Caco-2 (cell line): ENCODE measurements around the gene CLDN22. TPM values are rescaled to one million over a fixed set of nuclear protein-coding genes. Genes with fewer than 3 reads are reported as not detected.

ENCODE experiments used
- BruUV-seq: library from RNA; stranded (reverse); fragments of 400-500 nt; replicated peaks from 2 replicates; lab custom pipeline; 2021; lab: Mats Ljungman, UMichigan
- CTCF ChIA-PET: fragments of 300-600 bp; sonication (Branson Sonifier 250); formaldehyde crosslinking; loops from one replicate; lab custom pipeline; 2022; ENCODE audit warnings: antibody characterized with exemption; lab: Charles Lee
- POLR2A ChIA-PET: fragments of 300-600 bp; sonication (Branson Sonifier 250); formaldehyde crosslinking; loops from one replicate; lab custom pipeline; 2022; ENCODE audit warnings: antibody characterized with exemption; lab: Charles Lee
- DNase-seq, 2 experiments: peaks; one replicate each; pipeline versions ENCODE4 v3.0.0 to v3.0.0-alpha.2; 2020 to 2022
- H3K27me3 ChIP-seq: replicated peaks from 2 replicates; pipeline ENCODE4 v1.6.0; 2011; ENCODE audit warnings: low read length; ENCODE audit not compliant: control insufficient read depth, insufficient read depth
- H3K36me3 ChIP-seq: 2 replicates; pipeline ENCODE4 v1.5.1; 2011; ENCODE audit warnings: low read length; ENCODE audit not compliant: control insufficient read depth, insufficient read depth
- H3K4me1 ChIP-seq: fragments of 250-450 bp; sonication (Bioruptor Pico); 2 replicates; pipeline ENCODE4 v1.5.1; 2020; ENCODE audit warnings: mild to moderate bottlenecking
- H3K4me3 ChIP-seq: 2 replicates; pipeline ENCODE4 v1.5.1; 2011; ENCODE audit warnings: low read depth, mild to moderate bottlenecking, control low read depth, low read length
- H3K9me3 ChIP-seq: fragments of 250-450 bp; sonication (Bioruptor Pico); 2 replicates; pipeline ENCODE4 v1.5.1; 2020; ENCODE audit warnings: mild to moderate bottlenecking, moderate library complexity
- H3K27ac Mint-ChIP-seq: one replicate; pipeline ENCODE4 v1.8.0; 2022; ENCODE audit warnings: mixed read lengths; ENCODE audit not compliant: unreplicated experiment
- H3K27me3 Mint-ChIP-seq: one replicate; pipeline ENCODE4 v1.8.0; 2022; ENCODE audit warnings: mixed read lengths; ENCODE audit not compliant: insufficient read depth, unreplicated experiment
- H3K36me3 Mint-ChIP-seq: one replicate; pipeline ENCODE4 v1.8.0; 2022; ENCODE audit warnings: mild to moderate bottlenecking, mixed read lengths; ENCODE audit not compliant: insufficient read depth, unreplicated experiment
- H3K4me1 Mint-ChIP-seq: one replicate; pipeline ENCODE4 v1.8.0; 2022; ENCODE audit warnings: low read depth, mixed read lengths; ENCODE audit not compliant: unreplicated experiment
- H3K4me3 Mint-ChIP-seq: one replicate; pipeline ENCODE4 v1.8.0; 2022; ENCODE audit warnings: mild to moderate bottlenecking, moderate library complexity, mixed read lengths; ENCODE audit not compliant: unreplicated experiment
- H3K9me3 Mint-ChIP-seq: one replicate; pipeline ENCODE4 v1.8.0; 2022; ENCODE audit warnings: mixed read lengths; ENCODE audit not compliant: unreplicated experiment
- intact Hi-C: fragments of 100-400 bp; cut with micrococcal nuclease; formaldehyde crosslinking; loops from one replicate; pipeline ENCODE4 v1.10.0; 2022; ENCODE audit not compliant: unreplicated experiment
- total RNA-seq: library from RNA; stranded (reverse); gene quantifications from 2 replicates; pipeline ENCODE4 v1.2.3, GENCODE V29; 2022
- TF ChIP-seq, protein P1 (sequence below), 2 experiments: fragments of 200-600 bp in 1 of 2; IDR thresholded peaks; 1 replicate in 1 of 2; 2 replicates in 1 of 2; pipeline versions ENCODE4 v1.5.1 to v1.8.0; 2011 to 2022; ENCODE audit warnings: antibody characterized with exemption in 1 of 2, control low read depth in 1 of 2, inconsistent platforms in 1 of 2, low read depth in 1 of 2, low read length in 1 of 2, mild to moderate bottlenecking in 1 of 2, moderate library complexity in 1 of 2; ENCODE audit not compliant: insufficient read depth in 1 of 2, severe bottlenecking in 1 of 2, unreplicated experiment in 1 of 2

The CLDN22 gene
- total RNA-seq, 1 experiment from 2014 or later: not detected

DNA sequence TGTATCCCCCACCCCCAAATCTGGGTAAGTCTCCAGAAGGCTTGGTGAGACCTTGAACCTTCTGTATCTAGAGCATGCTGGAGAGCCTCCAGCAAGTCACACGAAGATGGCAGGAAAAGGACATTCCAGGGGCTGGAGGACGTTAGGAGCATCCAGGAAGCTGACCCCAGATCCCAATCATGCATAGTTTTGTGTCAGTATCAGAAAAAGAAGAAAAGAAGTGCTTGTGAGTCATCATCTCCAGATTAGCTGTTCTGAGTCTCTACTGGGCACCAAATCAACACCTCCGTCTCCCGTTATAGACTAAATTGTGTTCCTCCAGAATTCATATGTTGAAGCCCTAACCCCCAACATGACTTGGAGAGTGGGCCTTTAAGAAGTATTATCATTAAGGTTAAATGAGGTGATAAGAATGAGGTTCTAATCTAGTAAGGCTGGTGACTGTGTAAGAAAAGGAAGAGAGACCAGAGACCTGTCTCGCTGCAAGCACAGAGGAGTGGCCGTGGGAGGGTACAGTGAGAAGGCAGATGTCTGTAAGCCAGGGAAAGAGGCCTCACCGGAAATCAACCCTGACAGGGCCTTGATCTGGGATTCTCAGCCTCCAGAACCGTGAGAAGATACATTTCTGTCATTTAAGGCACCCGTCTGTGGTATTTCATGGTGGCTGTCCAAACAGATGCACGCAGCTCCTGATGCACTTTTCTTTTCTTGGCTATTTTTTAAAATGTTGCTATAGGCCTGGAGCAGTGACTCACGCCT is 40.3 kb upstream of the CLDN22 start:
- H3K36me3 Mint-ChIP-seq: no peaks in the 10 kb centered on the region

DNA sequence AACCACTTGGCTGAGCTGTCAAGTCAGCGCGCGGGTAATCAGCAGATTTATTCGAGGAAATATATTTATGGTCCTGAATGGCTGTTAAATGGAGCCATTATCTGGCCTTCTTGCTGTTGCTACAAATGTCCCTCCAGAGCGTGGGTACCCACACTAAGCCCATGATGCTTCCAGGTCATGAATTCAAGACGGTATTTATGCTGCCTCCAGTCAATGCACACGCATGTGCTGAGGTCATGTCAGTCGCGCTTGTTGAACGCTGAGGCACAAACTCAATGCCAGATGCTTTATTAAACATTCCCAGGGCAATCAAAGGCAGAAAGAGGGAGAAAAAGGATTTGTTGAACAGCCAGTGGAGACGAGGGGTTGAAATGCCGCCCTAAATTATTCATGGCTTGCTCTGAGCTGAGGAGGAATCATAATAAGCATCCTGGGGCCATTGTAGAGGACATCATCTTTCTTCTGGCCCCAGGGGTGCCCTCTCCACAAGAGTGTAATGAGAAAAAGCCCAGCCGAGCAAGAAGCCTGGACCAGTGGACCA is 38.2 kb upstream of the CLDN22 start:
- H3K4me1 ChIP-seq: peaks cover 14% of the 10 kb centered on the region
- no TSS peak for BruUV-seq
- H3K36me3 ChIP-seq: no peaks in the 10 kb centered on the region
- Mint-ChIP-seq H3K27ac (no peak overlapping the region), H3K4me3 (no peak overlapping the region), H3K27me3 (no peaks in the 10 kb centered on the region), H3K36me3 (no peaks in the 10 kb centered on the region), H3K4me1 (no peaks in the 10 kb centered on the region), H3K9me3 (no peaks in the 10 kb centered on the region)
- TF ChIP-seq, protein P1, sequence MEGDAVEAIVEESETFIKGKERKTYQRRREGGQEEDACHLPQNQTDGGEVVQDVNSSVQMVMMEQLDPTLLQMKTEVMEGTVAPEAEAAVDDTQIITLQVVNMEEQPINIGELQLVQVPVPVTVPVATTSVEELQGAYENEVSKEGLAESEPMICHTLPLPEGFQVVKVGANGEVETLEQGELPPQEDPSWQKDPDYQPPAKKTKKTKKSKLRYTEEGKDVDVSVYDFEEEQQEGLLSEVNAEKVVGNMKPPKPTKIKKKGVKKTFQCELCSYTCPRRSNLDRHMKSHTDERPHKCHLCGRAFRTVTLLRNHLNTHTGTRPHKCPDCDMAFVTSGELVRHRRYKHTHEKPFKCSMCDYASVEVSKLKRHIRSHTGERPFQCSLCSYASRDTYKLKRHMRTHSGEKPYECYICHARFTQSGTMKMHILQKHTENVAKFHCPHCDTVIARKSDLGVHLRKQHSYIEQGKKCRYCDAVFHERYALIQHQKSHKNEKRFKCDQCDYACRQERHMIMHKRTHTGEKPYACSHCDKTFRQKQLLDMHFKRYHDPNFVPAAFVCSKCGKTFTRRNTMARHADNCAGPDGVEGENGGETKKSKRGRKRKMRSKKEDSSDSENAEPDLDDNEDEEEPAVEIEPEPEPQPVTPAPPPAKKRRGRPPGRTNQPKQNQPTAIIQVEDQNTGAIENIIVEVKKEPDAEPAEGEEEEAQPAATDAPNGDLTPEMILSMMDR (IDR thresholded peaks at IDR 0.05; ENCODE audit: insufficient read depth in 1 of 2, low read depth in 1 of 2, low read length in 1 of 2, severe bottlenecking in 1 of 2, unreplicated experiment in 1 of 2): no peak
- no peak overlapping the region for H3K4me3 ChIP-seq
- intact Hi-C loops: no loop called here
- no peaks in the 10 kb centered on the region for H3K27me3 ChIP-seq
- no peak for DNase-seq
- ChIA-PET CTCF (interaction anchor here (0.7 kb wide), 1 partner anchor 49 kb away, joined by 3 read pairs; no protein-coding TSS in a partner anchor), POLR2A (no interaction called here)
- H3K9me3 ChIP-seq: no peaks in the 10 kb centered on the region; the same call in 1 of the 2 replicates

More for the DNA sequence above, 40.3 kb upstream of the CLDN22 start:
- no peaks in the 10 kb centered on the region for H3K36me3 ChIP-seq
- ChIA-PET POLR2A (no interaction called here), CTCF (interaction anchor here (0.7 kb wide), 1 partner anchor 247 kb away, joined by 3 read pairs; no protein-coding TSS in a partner anchor)
- H3K4me3 ChIP-seq: no peak overlapping the region
- DNase-seq: no peak
- H3K27me3 Mint-ChIP-seq: no peaks in the 10 kb centered on the region
- TF ChIP-seq, protein P1 (IDR thresholded peaks at IDR 0.05; ENCODE audit: insufficient read depth in 1 of 2, low read depth in 1 of 2, low read length in 1 of 2, severe bottlenecking in 1 of 2, unreplicated experiment in 1 of 2): no peak
- no peak overlapping the region for H3K27ac Mint-ChIP-seq
- no peaks in the 10 kb centered on the region for H3K27me3 ChIP-seq
- no TSS peak for BruUV-seq
- H3K4me3 Mint-ChIP-seq: no peak overlapping the region
- intact Hi-C loops: loop anchor here (5.0 kb wide), 1 partner anchor 47 kb away; no protein-coding TSS in a partner anchor
- H3K9me3 ChIP-seq: no peaks in the 10 kb centered on the region; the same call in 1 of the 2 replicates
- H3K4me1 ChIP-seq: peaks cover 4% of the 10 kb centered on the region; the same call in 1 of the 2 replicates
- H3K9me3 Mint-ChIP-seq: no peaks in the 10 kb centered on the region
- H3K4me1 Mint-ChIP-seq: no peaks in the 10 kb centered on the region

DNA sequence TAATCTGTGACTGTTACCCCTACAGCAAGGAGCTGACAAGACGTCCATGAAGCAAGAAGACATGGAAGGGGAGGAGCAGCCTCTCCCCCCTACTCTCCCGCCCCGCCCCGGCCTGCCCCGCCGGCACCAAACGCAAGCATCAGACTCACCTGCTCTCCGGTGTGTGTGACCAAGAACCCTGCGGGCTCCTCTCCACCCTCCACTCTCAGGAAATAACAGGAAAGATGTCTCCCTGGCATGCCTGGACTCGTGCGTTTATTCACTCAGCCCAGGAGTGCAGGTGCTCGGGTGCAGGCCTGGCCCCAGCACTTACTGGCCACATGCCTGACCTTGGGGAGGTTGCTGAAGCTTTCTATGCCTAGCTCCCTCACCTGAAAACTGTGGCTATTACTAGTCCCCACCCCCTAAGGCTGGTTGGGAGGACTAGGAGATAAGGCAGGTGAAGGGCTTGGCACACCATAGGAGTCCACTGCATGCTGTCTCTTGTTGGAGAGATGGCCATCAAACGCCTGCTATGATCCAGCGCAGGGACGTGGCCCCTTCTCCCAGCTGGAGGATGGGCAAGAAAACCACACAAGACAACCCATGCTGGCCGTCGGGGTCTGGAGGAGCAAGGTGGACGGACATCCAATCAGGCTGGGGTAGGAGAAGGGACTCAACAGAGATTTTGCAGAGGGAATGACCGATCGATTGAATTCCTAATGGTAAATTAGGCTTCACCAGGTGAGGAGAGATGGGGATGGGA is 37.0 kb upstream of the CLDN22 start:
- BruUV-seq: no TSS peak
- Mint-ChIP-seq H3K27me3 (no peaks in the 10 kb centered on the region), H3K36me3 (no peaks in the 10 kb centered on the region), H3K9me3 (no peaks in the 10 kb centered on the region), H3K4me1 (no peaks in the 10 kb centered on the region), H3K4me3 (no peak overlapping the region), H3K27ac (no peak overlapping the region)
- POLR2A ChIA-PET: no interaction called here
- Histone ChIP-seq H3K4me3 (no peak overlapping the region), H3K9me3 (no peaks in the 10 kb centered on the region; the same call in 1 of the 2 replicates), H3K4me1 (peaks cover 14% of the 10 kb centered on the region), H3K27me3 (no peaks in the 10 kb centered on the region), H3K36me3 (no peaks in the 10 kb centered on the region)
- intact Hi-C loops: no loop called here
- CTCF ChIA-PET: no interaction called here
- DNase-seq: no peak
- TF ChIP-seq, protein P1 (IDR thresholded peaks at IDR 0.05; ENCODE audit: insufficient read depth in 1 of 2, low read depth in 1 of 2, low read length in 1 of 2, severe bottlenecking in 1 of 2, unreplicated experiment in 1 of 2): no peak
